ENCODE data around the gene C4A.

Gene C4A

GRCh38 chr6:32046450-32047083 is 64.7 kb downstream of the C4A start (continued):
- no peak for TF ChIP-seq CSDC2 (CRISPR knock-in tag; IDR thresholded peaks at IDR 0.05)
- no peak for TF ChIP-seq ZNF8 (CRISPR knock-in tag; IDR thresholded peaks at IDR 0.05)
- no peak for TF ChIP-seq POU6F1 (CRISPR knock-in tag; IDR thresholded peaks at IDR 0.05; ENCODE audit: borderline replicate concordance, low read depth)
- no peak for TF ChIP-seq PPARA (CRISPR knock-in tag; IDR thresholded peaks at IDR 0.05; ENCODE audit: borderline replicate concordance)
- no peak for TF ChIP-seq PATZ1 (CRISPR knock-in tag; IDR thresholded peaks at IDR 0.05; ENCODE audit: borderline replicate concordance)
- no peak for TF ChIP-seq TSHZ2 (CRISPR knock-in tag; IDR thresholded peaks at IDR 0.05)
- TF ChIP-seq ZNF70 (CRISPR knock-in tag; IDR thresholded peaks at IDR 0.05), result no peak
- no peak for TF ChIP-seq ISL1 (CRISPR knock-in tag; IDR thresholded peaks at IDR 0.05)

- TF ChIP-seq CREB5 (CRISPR knock-in tag; IDR thresholded peaks at IDR 0.05; ENCODE audit: low read depth), result no peak
- no peak for TF ChIP-seq POU6F1 (CRISPR knock-in tag; IDR thresholded peaks at IDR 0.05; ENCODE audit: borderline replicate concordance, low read depth)
- TF ChIP-seq ZNF70 (CRISPR knock-in tag; IDR thresholded peaks at IDR 0.05), result no peak
- no peak for TF ChIP-seq BACH2 (CRISPR knock-in tag; IDR thresholded peaks at IDR 0.05; ENCODE audit: borderline replicate concordance)
- no peak for TF ChIP-seq ARNTL (CRISPR knock-in tag; IDR thresholded peaks at IDR 0.05; ENCODE audit: borderline replicate concordance, low read depth)
- TF ChIP-seq RARB (CRISPR knock-in tag; IDR thresholded peaks at IDR 0.05), result no peak
- TF ChIP-seq ZFP30 (CRISPR knock-in tag; IDR thresholded peaks at IDR 0.05), result no peak
- TF ChIP-seq ZC3H10 (CRISPR knock-in tag; IDR thresholded peaks at IDR 0.05), result no peak
- no peak for TF ChIP-seq CSDC2 (CRISPR knock-in tag; IDR thresholded peaks at IDR 0.05)
- no peak for TF ChIP-seq CSRNP3 (CRISPR knock-in tag; IDR thresholded peaks at IDR 0.05)
- no peak for TF ChIP-seq ZNF8 (CRISPR knock-in tag; IDR thresholded peaks at IDR 0.05)
- TF ChIP-seq PPARA (CRISPR knock-in tag; IDR thresholded peaks at IDR 0.05; ENCODE audit: borderline replicate concordance), result no peak
- TF ChIP-seq TOX (CRISPR knock-in tag; IDR thresholded peaks at IDR 0.05; ENCODE audit: borderline replicate concordance), result no peak
- no peak for ATAC-seq
Observed at GRCh38 chr6:32047084-32047478, 65.2 kb downstream of the C4A start.

- TF ChIP-seq ZFP3 (CRISPR knock-in tag; IDR thresholded peaks at IDR 0.05) (no peak), BACH2 (CRISPR knock-in tag; IDR thresholded peaks at IDR 0.05; ENCODE audit: borderline replicate concordance) (no peak)
- ATAC-seq, result no peak
Observed at GRCh38 chr6:32047539-32047854, 65.6 kb downstream of the C4A start.
